HepG2 (cell line): ENCODE results near the gene CBX2. TPM values are rescaled to one million over a fixed set of nuclear protein-coding genes. Genes with fewer than 3 reads are reported as not detected.

Source experiments
- ARNTL ChIP-seq: sonication (generic); formaldehyde crosslinking; IDR thresholded peaks from 2 replicates; pipeline ENCODE4 v1.4.0; 2020; ENCODE audit warnings: mild to moderate bottlenecking, missing genetic modification reagents
- FOXP1 ChIP-seq, 2 experiments: fragments of 450-650 bp in 1 of 2; IDR thresholded peaks; 2 replicates each; pipeline ENCODE4 v1.6.1; 2017 to 2018; ENCODE audit warnings: antibody characterized with exemption in 1 of 2
- IKZF1 ChIP-seq: fragments of 450-650 bp; IDR thresholded peaks from 2 replicates; pipeline ENCODE4 v1.7.1; 2016
- MXD4 ChIP-seq: IDR thresholded peaks from 2 replicates; pipeline ENCODE4 v1.6.1; 2016; ENCODE audit warnings: mild to moderate bottlenecking, missing biosample characterization, missing genetic modification reagents
- POLR2AphosphoS2 ChIP-seq: IDR thresholded peaks from 2 replicates; pipeline ENCODE4 v1.6.1; 2011; ENCODE audit warnings: low read depth, low read length, improper control_type of control experiment
- REPIN1 ChIP-seq: sonication (generic); formaldehyde crosslinking; IDR thresholded peaks from 2 replicates; pipeline ENCODE4 v1.8.0; 2022; ENCODE audit warnings: missing genetic modification reagents, low read depth, mild to moderate bottlenecking, borderline replicate concordance
- RNF2 ChIP-seq: fragments of 450-650 bp; conservative IDR thresholded peaks from 2 replicates; pipeline ENCODE4 v1.6.1; 2016; ENCODE audit warnings: low read depth
- SP1 ChIP-seq, 2 experiments: fragments of 450-650 bp in 1 of 2; sonication (generic) in 1 of 2; formaldehyde crosslinking in 1 of 2; IDR thresholded peaks; 2 replicates each; pipeline versions ENCODE4 v1.4.0 to v1.6.1; 2016 to 2020; ENCODE audit warnings: missing genetic modification reagents in 1 of 2
- SYNCRIP ChIP-seq: fragments of 200-400 bp; formaldehyde crosslinking; IDR thresholded peaks from 2 replicates; pipeline ENCODE4 v1.6.1; 2018; ENCODE audit warnings: mild to moderate bottlenecking, low read depth, low read length; ENCODE audit not compliant: insufficient read depth
- TERF1 ChIP-seq: sonication (generic); formaldehyde crosslinking; IDR thresholded peaks from 2 replicates; pipeline ENCODE4 v1.8.0; 2022; ENCODE audit warnings: mild to moderate bottlenecking, missing genetic modification reagents, moderate library complexity
- ZNF101 ChIP-seq: sonication (generic); formaldehyde crosslinking; IDR thresholded peaks from 2 replicates; pipeline ENCODE4 v1.4.0; 2020; ENCODE audit warnings: mild to moderate bottlenecking, low read depth, missing genetic modification reagents, borderline replicate concordance
- ZNF143 ChIP-seq: sonication (generic); formaldehyde crosslinking; IDR thresholded peaks from 2 replicates; pipeline ENCODE4 v1.4.0; 2020; ENCODE audit warnings: missing genetic modification reagents
- ZNF225 ChIP-seq: sonication (generic); formaldehyde crosslinking; IDR thresholded peaks from 2 replicates; pipeline ENCODE4 v1.4.0; 2020; ENCODE audit warnings: mild to moderate bottlenecking, missing genetic modification reagents
- ZNF292 ChIP-seq: sonication (generic); formaldehyde crosslinking; IDR thresholded peaks from 2 replicates; pipeline ENCODE4 v1.8.1; 2022; ENCODE audit warnings: mild to moderate bottlenecking, low read depth, missing genetic modification reagents, borderline replicate concordance
- ZNF614 ChIP-seq: IDR thresholded peaks from 2 replicates; pipeline ENCODE4 v1.6.1; 2018; ENCODE audit warnings: missing biosample characterization, missing genetic modification reagents, inconsistent platforms, borderline replicate concordance
- ZNF644 ChIP-seq: IDR thresholded peaks from 2 replicates; pipeline ENCODE4 v1.6.1; 2016; ENCODE audit warnings: low read depth
- ZNF747 ChIP-seq: sonication (generic); formaldehyde crosslinking; IDR thresholded peaks from 2 replicates; pipeline ENCODE4 v1.8.1; 2023; ENCODE audit warnings: missing genetic modification reagents, mild to moderate bottlenecking, borderline replicate concordance
- polyA plus RNA-seq, 8 experiments: library from polyadenylated mRNA; depleted of rRNA in 3 of 8; stranded (reverse) in 7 of 8; unstranded in 1 of 8; fragments of >200 nt; fragmentation: Illumina TruSeq in 4 of 8; extraction: Trizol in 4 of 8; gene quantifications; 2 replicates each; pipeline versions ENCODE4 v1.2.1 to v1.2.3, GENCODE V29; 2011 to 2016; ENCODE audit warnings: low read depth in 4 of 8, missing spikeins in 1 of 8, mixed read lengths in 1 of 8; ENCODE audit not compliant: insufficient read depth in 1 of 8
- total RNA-seq, 5 experiments: library from RNA; depleted of rRNA; stranded (reverse); fragments of >200 nt; fragmentation: Illumina TruSeq; extraction: Trizol; gene quantifications; 2 replicates each; pipeline ENCODE4 v1.2.3, GENCODE V29; 2016; ENCODE audit warnings: low read depth in 1 of 5
- TF ChIP-seq, protein P1 (sequence below): sonication (generic); formaldehyde crosslinking; IDR thresholded peaks from 2 replicates; pipeline ENCODE4 v1.5.0; 2020; ENCODE audit warnings: missing genetic modification reagents
- TF ChIP-seq, protein P2 (sequence below): sonication (generic); formaldehyde crosslinking; IDR thresholded peaks from 2 replicates; pipeline ENCODE4 v1.4.0; 2020; ENCODE audit warnings: mild to moderate bottlenecking, missing genetic modification reagents

Gene CBX2
- total and polyA plus RNA-seq, 2 of the 13 experiments (the other 11 are each of a cell fraction or from before 2014, with no cell fraction given) = 14.5 to 31.1 TPM

- TF ChIP-seq TERF1 = no peak
- TF ChIP-seq ZNF143 (CRISPR knock-in tag) = no peak
- TF ChIP-seq ZNF101 = no peak
- TF ChIP-seq, protein P1, sequence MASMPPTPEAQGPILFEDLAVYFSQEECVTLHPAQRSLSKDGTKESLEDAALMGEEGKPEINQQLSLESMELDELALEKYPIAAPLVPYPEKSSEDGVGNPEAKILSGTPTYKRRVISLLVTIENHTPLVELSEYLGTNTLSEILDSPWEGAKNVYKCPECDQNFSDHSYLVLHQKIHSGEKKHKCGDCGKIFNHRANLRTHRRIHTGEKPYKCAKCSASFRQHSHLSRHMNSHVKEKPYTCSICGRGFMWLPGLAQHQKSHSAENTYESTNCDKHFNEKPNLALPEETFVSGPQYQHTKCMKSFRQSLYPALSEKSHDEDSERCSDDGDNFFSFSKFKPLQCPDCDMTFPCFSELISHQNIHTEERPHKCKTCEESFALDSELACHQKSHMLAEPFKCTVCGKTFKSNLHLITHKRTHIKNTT (CRISPR knock-in tag) = no peak
- TF ChIP-seq SP1 (IDR thresholded peaks at IDR 0.05) = no peak
- TF ChIP-seq SP1 (CRISPR knock-in tag; IDR thresholded peaks at IDR 0.05) = peak; percentile 61; the same call in 1 of the 2 replicates
- TF ChIP-seq MXD4 (CRISPR knock-in tag) = 0 out of 2 replicates have a peak, but pooled peaks have one; percentile 13
- TF ChIP-seq, protein P2, sequence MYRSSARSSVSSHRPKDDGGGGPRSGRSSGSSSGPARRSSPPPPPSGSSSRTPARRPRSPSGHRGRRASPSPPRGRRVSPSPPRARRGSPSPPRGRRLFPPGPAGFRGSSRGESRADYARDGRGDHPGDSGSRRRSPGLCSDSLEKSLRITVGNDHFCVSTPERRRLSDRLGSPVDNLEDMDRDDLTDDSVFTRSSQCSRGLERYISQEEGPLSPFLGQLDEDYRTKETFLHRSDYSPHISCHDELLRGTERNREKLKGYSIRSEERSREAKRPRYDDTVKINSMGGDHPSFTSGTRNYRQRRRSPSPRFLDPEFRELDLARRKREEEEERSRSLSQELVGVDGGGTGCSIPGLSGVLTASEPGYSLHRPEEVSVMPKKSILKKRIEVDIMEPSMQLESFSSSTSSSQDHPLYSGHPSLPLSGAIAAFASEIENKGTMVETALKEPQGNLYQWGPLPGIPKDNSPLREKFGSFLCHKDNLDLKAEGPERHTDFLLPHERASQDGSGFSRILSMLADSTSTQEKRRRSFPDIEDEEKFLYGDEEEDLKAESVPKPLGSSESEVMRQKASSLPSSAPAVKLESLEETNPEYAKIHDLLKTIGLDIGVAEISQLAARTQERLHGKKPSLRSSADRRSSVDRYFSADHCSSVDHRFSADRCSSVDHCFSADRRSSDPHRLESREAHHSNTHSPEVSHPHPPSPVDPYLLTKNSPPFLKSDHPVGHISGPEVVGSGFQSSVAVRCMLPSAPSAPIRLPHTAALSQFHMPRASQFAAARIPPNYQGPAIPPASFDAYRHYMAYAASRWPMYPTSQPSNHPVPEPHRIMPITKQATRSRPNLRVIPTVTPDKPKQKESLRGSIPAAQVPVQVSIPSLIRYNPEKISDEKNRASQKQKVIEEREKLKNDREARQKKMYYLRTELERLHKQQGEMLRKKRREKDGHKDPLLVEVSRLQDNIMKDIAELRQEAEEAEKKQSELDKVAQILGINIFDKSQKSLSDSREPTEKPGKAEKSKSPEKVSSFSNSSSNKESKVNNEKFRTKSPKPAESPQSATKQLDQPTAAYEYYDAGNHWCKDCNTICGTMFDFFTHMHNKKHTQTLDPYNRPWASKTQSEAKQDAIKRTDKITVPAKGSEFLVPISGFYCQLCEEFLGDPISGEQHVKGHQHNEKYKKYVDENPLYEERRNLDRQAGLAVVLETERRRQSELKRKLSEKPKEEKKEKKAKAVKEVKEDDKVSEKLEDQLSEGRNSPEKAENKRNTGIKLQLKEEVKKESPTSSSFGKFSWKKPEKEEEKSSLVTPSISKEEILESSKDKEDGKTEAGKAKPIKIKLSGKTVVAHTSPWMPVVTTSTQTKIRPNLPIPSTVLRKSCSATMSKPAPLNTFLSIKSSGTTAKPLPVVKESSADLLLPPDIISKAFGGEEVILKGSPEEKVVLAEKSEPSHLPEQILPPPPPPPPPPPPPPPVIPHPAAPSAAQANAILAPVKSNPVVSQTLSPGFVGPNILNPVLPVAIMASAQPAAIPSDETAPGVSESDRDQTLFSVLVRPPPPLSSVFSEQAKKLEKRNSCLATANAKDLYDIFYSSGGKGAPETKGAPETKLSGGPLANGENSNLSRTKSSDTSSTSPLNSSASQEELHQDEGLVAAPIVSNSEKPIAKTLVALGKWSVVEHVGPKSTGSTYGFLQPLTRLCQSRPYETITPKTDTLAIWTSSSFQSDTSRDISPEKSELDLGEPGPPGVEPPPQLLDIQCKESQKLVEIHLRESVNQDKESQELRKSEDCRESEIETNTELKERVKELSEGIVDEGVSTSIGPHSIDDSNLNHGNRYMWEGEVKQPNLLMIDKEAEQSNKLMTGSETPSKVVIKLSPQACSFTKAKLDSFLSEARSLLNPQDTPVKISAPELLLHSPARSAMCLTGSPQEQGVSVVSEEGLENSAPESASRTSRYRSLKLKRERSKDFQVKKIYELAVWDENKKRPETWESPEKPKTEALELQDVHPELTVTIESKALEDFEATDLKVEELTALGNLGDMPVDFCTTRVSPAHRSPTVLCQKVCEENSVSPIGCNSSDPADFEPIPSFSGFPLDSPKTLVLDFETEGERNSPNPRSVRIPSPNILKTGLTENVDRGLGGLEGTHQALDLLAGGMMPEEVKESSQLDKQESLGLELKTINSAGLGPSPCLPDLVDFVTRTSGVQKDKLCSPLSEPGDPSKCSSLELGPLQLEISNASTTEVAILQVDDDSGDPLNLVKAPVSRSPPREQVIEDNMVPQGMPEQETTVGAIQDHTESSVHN (CRISPR knock-in tag) = 0 out of 2 replicates have a peak, but pooled peaks have one; percentile 23
- no peak for TF ChIP-seq SYNCRIP
- TF ChIP-seq REPIN1 (CRISPR knock-in tag) = peak; percentile 83
- TF ChIP-seq ZNF747 (CRISPR knock-in tag) = no peak
- no peak for TF ChIP-seq FOXP1 (IDR thresholded peaks at IDR 0.05)
- TF ChIP-seq FOXP1 (CRISPR knock-in tag; IDR thresholded peaks at IDR 0.05) = no peak
- no peak for TF ChIP-seq ARNTL (CRISPR knock-in tag)
- peak; percentile 80 for TF ChIP-seq RNF2
- TF ChIP-seq ZNF644 (CRISPR knock-in tag) = no peak
- no peak for TF ChIP-seq ZNF225 (CRISPR knock-in tag)
- TF ChIP-seq ZNF614 = peak; percentile 75; the same call in 1 of the 2 replicates
- no peak for TF ChIP-seq POLR2AphosphoS2
- TF ChIP-seq ZNF292 (CRISPR knock-in tag) = no peak
- TF ChIP-seq IKZF1 = no peak
Observed at GRCh38 chr17:79811011-79811867, 33.3 kb downstream of the CBX2 start (continued).
